Right lobe of liver (tissue), 4 donors: ENCODE data around the gene SLC35A4.

ENCODE experiments used
- CTCF ChIP-seq, 4 donors: fragments of 200-600 bp in 3 of 4; fragments of 450-650 bp in 1 of 4; IDR thresholded peaks; one replicate each; pipeline versions ENCODE4 v1.5.1 to v1.8.0; 2016 to 2022; ENCODE audit warnings: antibody characterized with exemption in 4 of 4, mild to moderate bottlenecking in 2 of 4
- POLR2A ChIP-seq: fragments of 450-650 bp; IDR thresholded peaks from one replicate; pipeline ENCODE4 v1.6.1; 2017; ENCODE audit warnings: antibody characterized with exemption, mild to moderate bottlenecking
- donor health status: DM: no; HTN: no; CAD: no.
- donor health status: DM: no; HTN: no; CAD: no.
- donor health status: DM: no; HTN: yes; CAD: no.

- TF ChIP-seq POLR2A (no peak), CTCF (IDR thresholded peaks at IDR 0.05) (no peak)
These were observed 15.1 kb upstream of the SLC35A4 start for GRCh38 chr5:140549237-140550144.
